ENCODE data around the gene CR2. TPM values are rescaled to one million over a fixed set of nuclear protein-coding genes. Genes with fewer than 3 reads are reported as not detected.
"Not testable (repeated sequence)": the region's sequence is repeated elsewhere in the genome, so short reads cannot be mapped to it uniquely, and the experiment has no call there.

The CR2 gene
- total and polyA plus RNA-seq, 8 donors, result 0.29 to 4.2 (median 0.84) TPM; not detected in 4

DNA sequence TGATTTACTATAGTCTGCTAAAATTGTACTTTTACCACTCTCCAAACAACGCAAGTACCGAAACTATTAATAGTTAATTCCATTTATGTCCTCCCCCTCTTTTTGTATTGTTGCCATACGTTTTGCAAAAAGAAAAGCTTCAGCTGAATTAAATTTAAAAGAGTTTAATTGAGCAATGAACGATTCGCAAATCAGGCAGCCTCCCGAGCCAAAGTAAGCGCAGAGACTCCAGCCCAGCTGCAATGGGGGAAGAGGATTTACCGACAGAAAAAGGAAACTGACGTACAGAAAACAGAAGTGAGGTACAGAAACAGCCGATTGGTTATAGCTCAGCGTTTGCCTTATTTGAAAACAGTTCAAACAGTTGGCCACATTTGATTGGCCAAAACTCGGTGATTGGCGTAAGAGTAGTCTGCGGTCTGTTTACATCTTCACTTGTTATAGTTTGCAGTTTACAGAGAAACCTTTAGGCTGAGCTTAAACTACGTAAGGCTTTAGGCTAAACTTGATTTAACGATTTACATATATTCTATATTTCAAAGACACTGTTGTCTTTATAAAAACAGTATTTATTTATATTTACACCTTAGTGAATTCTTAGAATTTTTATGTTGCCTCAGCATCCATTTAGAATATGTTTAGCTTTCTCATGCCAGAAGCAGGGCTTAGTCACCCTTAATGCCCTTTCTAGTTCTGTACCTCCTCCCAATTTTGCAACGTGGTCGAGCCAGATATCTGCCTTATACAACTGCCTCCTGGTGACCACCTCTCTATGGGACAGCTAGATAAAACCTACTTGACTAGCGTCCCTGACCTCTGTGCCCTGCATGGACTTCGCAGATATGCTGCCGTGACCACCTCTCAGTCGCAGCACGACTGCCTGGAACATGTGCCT, 65.6 kb downstream of the CR2 start:
- no peaks in the 10 kb centered on the region for H3K27me3 ChIP-seq
- H3K27ac ChIP-seq, result no peak overlapping the region
- no peaks in the 10 kb centered on the region for H3K4me1 ChIP-seq
- no peak overlapping the region for H3K4me3 ChIP-seq
- TF ChIP-seq, protein P1, sequence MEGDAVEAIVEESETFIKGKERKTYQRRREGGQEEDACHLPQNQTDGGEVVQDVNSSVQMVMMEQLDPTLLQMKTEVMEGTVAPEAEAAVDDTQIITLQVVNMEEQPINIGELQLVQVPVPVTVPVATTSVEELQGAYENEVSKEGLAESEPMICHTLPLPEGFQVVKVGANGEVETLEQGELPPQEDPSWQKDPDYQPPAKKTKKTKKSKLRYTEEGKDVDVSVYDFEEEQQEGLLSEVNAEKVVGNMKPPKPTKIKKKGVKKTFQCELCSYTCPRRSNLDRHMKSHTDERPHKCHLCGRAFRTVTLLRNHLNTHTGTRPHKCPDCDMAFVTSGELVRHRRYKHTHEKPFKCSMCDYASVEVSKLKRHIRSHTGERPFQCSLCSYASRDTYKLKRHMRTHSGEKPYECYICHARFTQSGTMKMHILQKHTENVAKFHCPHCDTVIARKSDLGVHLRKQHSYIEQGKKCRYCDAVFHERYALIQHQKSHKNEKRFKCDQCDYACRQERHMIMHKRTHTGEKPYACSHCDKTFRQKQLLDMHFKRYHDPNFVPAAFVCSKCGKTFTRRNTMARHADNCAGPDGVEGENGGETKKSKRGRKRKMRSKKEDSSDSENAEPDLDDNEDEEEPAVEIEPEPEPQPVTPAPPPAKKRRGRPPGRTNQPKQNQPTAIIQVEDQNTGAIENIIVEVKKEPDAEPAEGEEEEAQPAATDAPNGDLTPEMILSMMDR (IDR thresholded peaks at IDR 0.05), result no peak
- TF ChIP-seq EP300 (IDR thresholded peaks at IDR 0.05) (no peak), POLR2AphosphoS5 (IDR thresholded peaks at IDR 0.05) (no peak), POLR2A (IDR thresholded peaks at IDR 0.05) (no peak)
- no peaks in the 10 kb centered on the region for H3K36me3 ChIP-seq
- intact Hi-C loops (cut with DNase I; ENCODE audit: low total_unique reads), result no loop called here
- peak in 1 of 2 donors; percentile 8 for DNase-seq
- H3K9me3 ChIP-seq, result no peaks in the 10 kb centered on the region
- 79 to 82% (median 82%) methylated on average over 23 of the region's 23 CpGs for WGBS, 5 donors

DNA sequence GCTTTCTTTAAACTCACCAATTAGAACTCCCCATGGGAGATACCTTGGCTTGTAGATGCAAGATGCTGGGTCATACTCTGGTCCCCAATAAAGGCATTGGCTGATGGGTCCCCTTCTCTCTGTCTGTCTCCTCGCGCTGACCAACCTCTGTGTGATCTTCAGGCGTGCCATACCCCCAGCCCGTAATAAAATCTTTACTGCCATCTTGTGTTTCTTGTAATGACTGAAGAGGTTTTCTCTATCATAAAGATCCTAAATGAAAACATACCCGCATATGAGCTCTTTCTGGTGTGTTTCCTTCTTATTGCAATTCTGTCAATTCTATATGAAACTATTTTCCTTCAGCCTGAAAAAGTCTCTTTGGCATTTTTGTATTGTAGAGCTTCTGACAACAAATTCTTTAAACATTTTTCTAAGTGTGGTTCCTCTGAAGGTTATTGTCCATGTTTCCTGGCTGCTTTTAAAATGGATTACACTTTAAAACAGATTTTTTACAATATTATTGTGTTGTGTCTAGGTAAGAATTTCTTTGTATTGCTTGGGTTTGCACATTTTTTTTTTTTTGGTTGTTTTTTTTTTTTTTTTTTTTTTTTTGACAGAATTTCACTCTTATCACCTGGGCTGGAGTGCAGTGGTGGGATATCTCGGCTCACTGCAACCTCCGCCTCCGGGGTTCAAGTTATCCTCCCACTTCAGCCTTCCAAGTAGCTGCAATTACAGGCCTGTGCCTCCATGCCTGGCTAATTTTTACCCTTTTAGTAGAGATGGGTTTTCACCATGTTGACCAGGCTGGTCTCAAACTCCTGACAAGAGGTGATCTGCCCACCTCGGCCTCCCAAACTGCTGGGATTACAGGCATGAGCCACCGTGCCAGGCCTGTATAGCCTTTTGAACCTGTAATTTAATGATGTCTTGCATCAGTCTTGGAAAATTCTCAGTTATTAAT, 66.5 kb downstream of the CR2 start:
- intact Hi-C loops (cut with DNase I; ENCODE audit: low total_unique reads); H3K9me3 ChIP-seq; H3K4me1 ChIP-seq; H3K4me3 ChIP-seq; H3K36me3 ChIP-seq; H3K27ac ChIP-seq; DNase-seq; H3K27me3 ChIP-seq: not testable (repeated sequence)
- 83 to 90% (median 88%) methylated on average over 8 to 10 of the region's 10 CpGs for WGBS, 5 donors

DNA sequence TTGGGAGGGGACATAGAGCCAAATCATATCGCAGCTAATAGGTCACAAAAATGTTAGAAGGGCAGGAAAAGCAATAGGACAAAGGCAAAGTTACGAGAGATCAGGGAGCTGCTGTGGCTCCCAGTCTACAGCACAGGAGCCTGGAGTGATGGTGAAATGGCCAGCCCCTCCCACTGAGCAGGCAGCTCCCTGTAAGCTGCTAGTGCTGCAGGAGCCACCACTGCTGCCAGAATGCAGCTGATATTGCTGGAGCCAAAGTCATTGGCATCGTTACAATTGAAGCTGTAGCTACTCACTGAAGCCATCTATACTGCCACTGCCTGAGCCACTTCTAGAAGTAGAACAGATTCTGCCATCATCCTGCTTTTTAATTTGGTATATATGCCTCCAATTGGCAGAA, 71.1 kb downstream of the CR2 start:
- H3K9me3 ChIP-seq; H3K27me3 ChIP-seq; H3K4me1 ChIP-seq; DNase-seq; H3K36me3 ChIP-seq; H3K4me3 ChIP-seq; H3K27ac ChIP-seq; intact Hi-C loops (cut with DNase I; ENCODE audit: low total_unique reads): not testable (repeated sequence)
- 68 to 86% (median 71%) methylated on average over 2 to 3 of the region's 3 CpGs; no CpG with 5 or more reads in 1 of the 5 donors for WGBS, 5 donors

DNA sequence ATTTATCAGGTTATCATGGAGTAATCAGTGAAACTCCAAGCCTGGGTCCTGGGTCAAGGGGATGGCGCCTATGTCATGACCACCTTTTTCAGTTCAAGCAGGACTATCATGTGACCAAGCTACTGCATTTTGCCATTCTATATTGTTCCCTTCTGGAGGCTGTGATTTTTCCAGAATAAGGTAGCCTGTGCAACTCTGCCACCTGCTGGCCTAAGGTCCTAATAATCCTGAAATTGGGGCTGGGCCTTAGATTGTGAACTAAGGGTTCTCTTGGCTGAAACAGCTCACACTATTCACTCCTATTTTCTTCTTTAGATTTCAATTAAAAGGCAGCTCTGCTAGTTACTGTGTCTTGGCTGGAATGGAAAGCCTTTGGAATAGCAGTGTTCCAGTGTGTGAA, 74.3 kb downstream of the CR2 start:
- intact Hi-C loops (cut with DNase I; ENCODE audit: low total_unique reads); H3K27ac ChIP-seq; DNase-seq; H3K9me3 ChIP-seq; H3K27me3 ChIP-seq; H3K36me3 ChIP-seq; H3K4me3 ChIP-seq; H3K4me1 ChIP-seq: not testable (repeated sequence)
- no CpG with 5 or more reads among the region's 1 CpG for WGBS, 5 donors

DNA sequence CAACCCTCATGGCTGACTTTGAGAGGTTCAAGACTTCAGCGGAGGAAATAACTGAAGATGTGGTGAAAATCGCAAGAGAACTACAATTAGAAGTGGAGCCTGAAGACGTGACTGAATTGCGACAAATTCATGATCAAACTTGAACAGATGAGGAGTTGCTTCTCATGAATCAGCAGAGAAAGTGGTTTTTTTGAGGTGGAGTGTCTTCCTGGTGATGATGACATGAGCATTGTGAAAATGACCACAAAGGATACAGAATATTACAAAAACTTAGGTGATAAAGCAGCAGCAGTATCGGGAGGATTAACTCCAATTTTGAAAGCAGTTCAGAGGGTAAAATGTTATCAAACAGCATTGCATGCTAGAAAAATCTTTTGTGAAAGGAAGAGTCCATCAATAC, 82.1 kb downstream of the CR2 start:
- DNase-seq; H3K4me1 ChIP-seq; intact Hi-C loops (cut with DNase I; ENCODE audit: low total_unique reads); H3K27ac ChIP-seq; H3K36me3 ChIP-seq; H3K27me3 ChIP-seq; H3K9me3 ChIP-seq; H3K4me3 ChIP-seq: not testable (repeated sequence)
- WGBS, 5 donors, result no CpG with 5 or more reads among the region's 5 CpGs

Other genes starting within 250 kb of the CR2 start
- gene CD55, start 132.7 kb upstream of the CR2 start, total RNA-seq, result 100 to 1,000 TPM in 1 of 5 donors, 10 to 100 TPM in 3, 1 to 10 TPM in 1; 8.1 to 168 (median 53.6) TPM
- 10 to 100 TPM; 10.5 to 18.6 (median 17.7) TPM for gene CD55, start 132.7 kb upstream of the CR2 start, polyA plus RNA-seq
- 1 to 10 TPM; 1.3 to 8.0 (median 1.8) TPM for gene CR1, start 41.8 kb downstream of the CR2 start, total RNA-seq
- under 1 TPM; 0.44 to 0.61 (median 0.48) TPM for gene CR1, start 41.8 kb downstream of the CR2 start, polyA plus RNA-seq
- gene CR1L, start 190.8 kb downstream of the CR2 start, total RNA-seq, result 1 to 10 TPM in 1 of 5 donors, not detected in 4; 1.7 TPM
- gene CR1L, start 190.8 kb downstream of the CR2 start, polyA plus RNA-seq, result not detected